Head of caudate nucleus (tissue), 42 donors: ENCODE measurements around the gene DIP2C.
"Not testable (repeated sequence)": the region's sequence is repeated elsewhere in the genome, so short reads cannot be mapped to it uniquely, and the experiment has no call there.

ENCODE experiments used
- DNase-seq, 42 donors: peaks; one replicate each; pipeline versions ENCODE4 v3.0.0 to v3.0.0-alpha.2; 2020 to 2021; ENCODE audit warnings: mixed read lengths in 7 of 42
- intact Hi-C: fragments of 100-400 bp; cut with DNase I; formaldehyde crosslinking; loops from one replicate; pipeline ENCODE4 v1.15.0; 2022

The DIP2C gene

DNA sequence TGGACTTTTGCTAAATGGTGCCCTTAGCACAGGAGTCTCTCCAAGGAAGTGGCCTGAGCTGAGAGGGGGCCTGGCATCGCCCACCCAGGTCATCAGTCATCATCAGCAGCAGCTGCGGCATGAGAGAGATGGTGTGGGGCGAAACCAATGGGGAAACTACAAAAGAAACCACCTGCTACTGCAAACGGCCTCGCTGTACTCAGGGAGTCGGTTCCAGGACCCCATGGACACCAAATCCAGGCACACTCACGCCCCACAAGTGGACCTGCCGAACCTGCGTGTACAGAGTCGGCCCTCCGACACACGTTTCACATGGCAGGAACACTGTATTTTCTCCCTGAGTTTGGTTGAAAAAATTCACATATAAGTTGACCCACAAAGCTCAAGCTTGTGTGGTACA lies 37.8 kb downstream of the DIP2C start:
- intact Hi-C loops, result no loop called here

GRCh38 chr10:650886-651615 lies 38.4 kb downstream of the DIP2C start:
- intact Hi-C loops, result no loop called here
- DNase-seq, result no peak

More for the DNA sequence above, 37.8 kb downstream of the DIP2C start:
- peak in 1 of 42 donors; percentile 14 for DNase-seq

- intact Hi-C loops, result no loop called here
- DNase-seq, result peak in 2 of 42 donors; percentile 18 to 46
Measured at GRCh38 chr10:650441-650851, 39.0 kb downstream of the DIP2C start.

GRCh38 chr10:649798-650440 lies 39.5 kb downstream of the DIP2C start:
- intact Hi-C loops, result no loop called here
- DNase-seq, result no peak

DNA sequence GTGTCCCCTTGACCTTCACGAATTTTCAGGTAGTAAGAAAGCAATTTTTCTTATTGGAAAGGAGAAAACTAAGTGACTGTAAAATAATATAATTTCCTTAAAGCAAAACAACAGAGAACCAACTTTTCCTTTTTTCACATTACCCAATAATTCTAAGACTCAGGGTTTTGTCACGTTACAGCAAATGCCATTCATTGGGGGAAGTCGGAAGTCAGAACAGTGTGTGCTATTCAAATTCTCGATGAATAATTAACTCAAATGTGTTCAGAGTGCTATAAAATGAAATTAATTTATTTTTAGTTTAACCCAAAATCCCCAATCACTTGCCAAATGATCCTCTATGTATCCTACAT lies 40.0 kb downstream of the DIP2C start:
- DNase-seq, result no peak
- intact Hi-C loops, result no loop called here

GRCh38 chr10:647019-647418 lies 42.4 kb downstream of the DIP2C start:
- intact Hi-C loops, DNase-seq: not testable (repeated sequence)

- DNase-seq, result no peak
- intact Hi-C loops, result no loop called here
Measured at GRCh38 chr10:646118-646524, 43.3 kb downstream of the DIP2C start.

DNA sequence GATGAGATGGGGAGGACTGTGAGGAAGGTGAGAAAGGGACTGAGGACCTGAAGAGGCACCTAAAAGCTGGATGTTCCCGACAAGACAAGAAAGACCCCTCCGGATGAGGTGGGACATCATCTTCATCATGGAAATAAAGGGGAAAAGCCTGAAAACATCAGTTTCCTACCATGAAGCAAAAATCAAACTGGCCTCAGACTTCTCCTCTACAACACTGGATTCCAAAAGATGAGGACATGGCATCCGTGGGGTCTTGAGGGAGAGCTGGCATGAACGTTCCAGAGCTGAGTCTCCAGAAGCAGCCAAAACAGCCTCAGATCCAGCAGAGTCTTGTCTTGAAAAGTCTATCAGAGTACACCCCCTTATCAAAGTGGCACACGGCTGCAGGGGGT lies 44.5 kb downstream of the DIP2C start:
- DNase-seq, result no peak
- intact Hi-C loops, result no loop called here

DNA sequence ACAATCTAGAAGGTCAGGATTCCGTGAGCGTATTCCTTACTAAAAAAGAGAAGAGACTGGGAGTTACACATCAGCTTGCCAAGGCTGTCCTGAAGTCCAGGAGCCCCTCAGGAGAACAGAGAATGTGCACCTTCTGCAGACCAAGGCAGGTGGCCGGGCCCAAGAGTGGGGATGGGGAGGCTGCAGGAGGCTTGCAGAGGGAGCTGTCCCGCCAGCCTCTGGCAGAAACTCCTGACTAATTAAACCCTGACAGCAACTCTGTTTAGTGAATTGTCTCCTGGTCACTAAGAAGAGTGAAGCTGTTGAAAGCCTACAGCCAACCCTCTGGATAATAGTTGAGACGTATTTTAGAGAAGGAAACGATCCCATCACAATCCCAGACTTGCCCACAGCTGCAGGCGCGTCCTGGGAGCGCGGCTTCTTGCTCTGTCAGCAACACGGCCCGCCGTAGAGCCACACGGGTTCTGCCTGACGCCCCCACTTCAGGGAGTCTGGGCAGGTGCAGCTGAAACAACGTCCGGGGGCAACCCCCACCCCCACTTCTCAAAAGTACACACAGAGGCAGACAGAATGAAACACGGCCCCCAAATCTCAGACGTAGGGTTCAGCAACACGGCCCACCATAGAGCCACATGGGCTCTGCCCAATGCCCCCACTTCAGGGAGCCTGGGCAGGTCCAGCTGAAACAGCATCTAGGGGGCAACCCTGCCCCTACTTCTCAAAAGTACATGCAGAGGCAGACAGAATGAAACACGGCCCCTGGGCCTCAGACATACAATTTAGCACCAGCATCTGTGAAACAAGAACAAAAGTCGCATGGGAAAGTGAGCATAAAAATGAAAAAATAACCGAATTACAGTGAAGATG lies 45.2 kb downstream of the DIP2C start:
- DNase-seq, result peak in 1 of 42 donors; percentile 15
- intact Hi-C loops, result no loop called here

GRCh38 chr10:642186-642890 lies 47.1 kb downstream of the DIP2C start:
- intact Hi-C loops, result no loop called here
- peak in 4 of 42 donors; percentile 4 to 13 (median 9) for DNase-seq

DNA sequence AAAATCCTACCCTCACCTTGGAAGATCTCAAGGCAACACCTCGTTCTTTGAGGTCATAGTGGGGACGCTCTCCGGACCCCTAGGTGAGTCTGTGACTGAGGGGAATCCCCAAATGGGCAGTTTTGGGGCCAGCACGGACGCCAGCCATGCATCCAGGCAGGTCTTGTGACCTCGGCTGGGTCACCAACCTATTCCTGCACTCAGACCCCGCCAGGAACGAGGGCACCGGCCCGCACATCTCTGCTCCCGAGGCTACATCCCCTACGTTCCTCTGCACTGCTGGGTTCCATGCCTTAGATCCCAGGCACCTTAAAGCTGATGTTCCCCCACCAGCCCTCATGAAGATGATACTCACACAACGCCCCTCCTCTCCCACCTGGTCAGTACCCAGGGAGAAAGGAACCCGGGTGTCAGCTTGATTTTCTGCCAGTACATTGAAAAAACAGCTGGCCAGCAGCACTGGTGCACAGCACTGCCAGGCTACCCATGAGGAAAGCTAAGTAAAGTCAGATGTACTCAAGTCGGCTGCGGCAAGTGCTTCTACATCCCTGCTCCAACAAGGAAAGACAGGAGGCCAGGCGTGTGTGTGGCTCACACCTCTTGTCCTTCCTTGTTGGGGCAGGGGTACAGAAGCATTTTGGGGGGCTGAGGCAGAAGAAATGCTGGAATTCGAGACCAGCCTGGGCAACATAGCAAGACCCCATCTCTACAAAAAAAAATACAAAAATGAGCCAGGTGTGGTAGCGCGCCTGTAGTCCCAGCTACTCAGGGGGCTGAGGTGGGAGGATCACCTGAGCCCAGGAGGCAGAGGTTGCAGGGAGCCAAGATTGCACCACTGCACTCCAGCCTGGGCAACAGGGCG lies 48.1 kb downstream of the DIP2C start:
- peak in 3 of 42 donors; percentile 3 to 15 (median 12) for DNase-seq
- intact Hi-C loops, result no loop called here

DNA sequence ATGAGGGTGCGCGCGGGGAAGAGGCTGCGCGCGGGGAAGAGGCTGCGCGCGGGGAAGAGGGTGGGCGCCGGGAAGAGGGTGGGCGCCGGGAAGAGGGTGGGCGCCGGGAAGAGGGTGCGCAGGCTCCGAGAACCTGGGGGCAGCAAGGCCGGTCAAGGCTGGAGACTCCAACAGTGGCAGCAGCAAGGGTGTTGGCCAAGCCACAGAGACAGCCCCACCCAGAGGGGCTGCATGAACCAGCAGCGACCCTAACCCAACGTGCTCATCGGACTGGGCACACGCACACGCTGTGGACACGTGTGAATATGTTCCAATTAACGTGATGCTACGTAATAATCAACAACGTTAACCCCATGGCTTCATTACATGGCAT lies 48.8 kb downstream of the DIP2C start:
- intact Hi-C loops, result no loop called here
- DNase-seq, result peak in 1 of 42 donors; percentile 11

DNA sequence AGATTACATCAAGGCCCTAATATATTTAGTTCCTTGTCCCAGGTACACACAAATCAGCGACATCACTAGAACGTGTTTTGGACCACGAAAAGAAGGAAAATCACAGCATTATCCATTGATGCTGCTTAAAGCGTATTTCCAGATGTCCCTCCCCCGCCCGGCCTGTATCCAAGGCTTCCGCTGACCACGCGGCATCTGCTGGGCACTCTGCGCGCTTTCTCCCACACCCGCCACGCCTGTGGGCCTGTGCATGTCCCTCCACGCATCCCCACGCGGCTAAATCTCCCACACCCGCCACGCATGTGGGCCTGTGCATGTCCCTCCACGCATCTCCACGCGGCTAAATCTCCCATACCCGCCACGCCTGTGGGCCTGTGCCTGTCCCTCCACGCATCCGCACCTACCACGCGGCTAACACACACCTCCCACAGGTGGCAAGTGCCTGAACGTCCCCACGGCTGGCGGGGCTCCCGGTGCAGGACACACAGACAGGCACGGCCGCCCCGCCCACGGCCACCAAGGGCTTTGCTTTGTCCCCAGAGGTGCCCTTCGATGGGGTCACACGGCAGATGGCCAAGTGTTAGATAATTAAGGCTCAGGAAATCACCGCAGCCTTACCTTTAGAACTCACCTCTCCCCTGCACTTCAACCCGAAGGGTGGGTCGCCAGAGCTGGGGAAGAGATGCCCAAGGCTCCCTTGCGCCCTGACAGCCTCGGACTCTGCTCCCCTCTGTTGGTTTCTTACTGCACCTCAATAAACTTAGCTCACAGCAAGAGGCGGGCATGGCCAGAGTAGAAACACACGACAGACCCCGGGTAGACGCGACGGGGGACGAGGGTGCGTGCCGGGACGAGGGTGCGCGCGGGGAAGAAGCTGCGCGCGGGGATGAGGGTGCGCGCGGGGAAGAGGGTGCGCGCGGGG lies 49.5 kb downstream of the DIP2C start:
- intact Hi-C loops, result loop anchor here (5.0 kb wide), 1 partner anchor 47 kb away; the partner anchor contains the start of gene DIP2C

DNA sequence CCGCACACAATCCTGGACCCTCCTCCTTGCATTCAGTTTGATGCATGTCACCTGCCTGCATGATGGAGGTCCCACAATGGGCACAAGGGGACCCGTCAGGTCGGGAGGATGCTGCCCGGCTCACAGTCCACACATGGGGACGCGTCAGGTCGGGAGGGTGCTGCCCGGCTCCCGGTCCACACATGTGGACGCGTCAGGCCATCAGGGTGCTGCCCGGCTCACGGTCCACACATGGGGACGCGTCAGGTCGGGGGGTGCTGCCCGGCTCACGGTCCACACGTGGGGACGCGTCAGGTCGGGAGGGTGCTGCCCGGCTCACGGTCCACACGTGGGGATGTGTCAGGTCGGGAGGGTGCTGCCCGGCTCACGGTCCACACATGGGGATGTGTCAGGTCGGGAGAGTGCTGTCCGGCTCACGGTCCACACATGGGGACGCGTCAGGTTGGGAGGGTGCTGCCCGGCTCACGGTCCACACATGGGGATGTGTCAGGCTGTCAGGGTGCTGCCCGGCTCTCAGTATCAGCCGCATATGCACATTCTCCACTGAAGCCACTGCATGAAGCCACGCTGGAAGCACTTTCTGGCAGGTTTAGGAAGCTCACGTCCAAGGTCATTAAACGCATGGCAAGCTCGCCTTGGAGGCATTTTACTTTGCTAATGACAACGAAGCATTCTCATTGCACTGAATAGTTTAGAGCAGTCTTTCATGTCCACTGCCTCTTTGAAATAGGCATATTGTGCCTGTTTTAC lies 50.3 kb downstream of the DIP2C start:
- DNase-seq, result peak in 2 of 42 donors; percentile 14 to 15
- intact Hi-C loops, result loop anchor here (5.0 kb wide), 1 partner anchor 48 kb away; the partner anchor contains the start of gene DIP2C

More for the DNA sequence above, 49.5 kb downstream of the DIP2C start:
- peak in 12 of 42 donors; percentile 8 to 83 (median 62) for DNase-seq

- peak in 3 of 42 donors; percentile 8 to 15 (median 11) for DNase-seq
- intact Hi-C loops, result loop anchor here (5.0 kb wide), 1 partner anchor 50 kb away; the partner anchor contains the start of gene DIP2C
Measured at GRCh38 chr10:637771-638195, 51.7 kb downstream of the DIP2C start.

- peak in 3 of 42 donors; percentile 0 to 14 (median 14) for DNase-seq
- intact Hi-C loops, result loop anchor here (5.0 kb wide), 1 partner anchor 50 kb away; the partner anchor contains the start of gene DIP2C
Measured at GRCh38 chr10:637221-637620, 52.2 kb downstream of the DIP2C start.
